NCI-H1436 (cell line): ENCODE data around the gene ADGRD1.
A peak's percentile ranks its signal among the peaks of the same experiment; 100 is the strongest.
"Not testable (repeated sequence)": the region's sequence is repeated elsewhere in the genome, so short reads cannot be mapped to it uniquely, and the experiment has no call there.

Source experiments
- DNase-seq: peaks from one replicate; lab custom pipeline; 2025; lab: John Stamatoyannopoulos, UW

The ADGRD1 gene

GRCh38 chr12:130937546-130937945 lies 16.2 kb upstream of the ADGRD1 start:
- DNase-seq = not testable (repeated sequence)

- no peak for DNase-seq
These were observed 15.5 kb upstream of the ADGRD1 start for GRCh38 chr12:130938186-130938585.

GRCh38 chr12:130944878-130945277 lies 8.8 kb upstream of the ADGRD1 start:
- DNase-seq = no peak

GRCh38 chr12:130945786-130946492 lies 7.8 kb upstream of the ADGRD1 start:
- no peak for DNase-seq

GRCh38 chr12:130947028-130947613 lies 6.6 kb upstream of the ADGRD1 start:
- no peak for DNase-seq

- DNase-seq = peak; percentile 18
These were observed 5.6 kb upstream of the ADGRD1 start for GRCh38 chr12:130948136-130948535.

- DNase-seq = no peak
These were observed 5.0 kb upstream of the ADGRD1 start for GRCh38 chr12:130948751-130949150.

- DNase-seq = no peak
These were observed 3.9 kb upstream of the ADGRD1 start for GRCh38 chr12:130949806-130950205.

- no peak for DNase-seq
These were observed 2.1 kb upstream of the ADGRD1 start for GRCh38 chr12:130951636-130952035.

- no peak for DNase-seq
These were observed 1.3 kb upstream of the ADGRD1 start for GRCh38 chr12:130952171-130952954.

GRCh38 chr12:130954544-130954831 lies 781 bp downstream of the ADGRD1 start:
- no peak for DNase-seq

- DNase-seq = no peak
These were observed 1.6 kb downstream of the ADGRD1 start for GRCh38 chr12:130955238-130955816.

- DNase-seq = no peak
These were observed 2.3 kb downstream of the ADGRD1 start for GRCh38 chr12:130956009-130956408.

GRCh38 chr12:130956456-130957303 lies 3.0 kb downstream of the ADGRD1 start:
- no peak for DNase-seq

- no peak for DNase-seq
These were observed 3.6 kb downstream of the ADGRD1 start for GRCh38 chr12:130957304-130957621.

GRCh38 chr12:130958557-130959140 lies 4.9 kb downstream of the ADGRD1 start:
- DNase-seq = no peak

- DNase-seq = no peak
These were observed 5.9 kb downstream of the ADGRD1 start for GRCh38 chr12:130959632-130960031.

- DNase-seq = no peak
These were observed 6.4 kb downstream of the ADGRD1 start for GRCh38 chr12:130960058-130960457.

- no peak for DNase-seq
These were observed 7.1 kb downstream of the ADGRD1 start for GRCh38 chr12:130960787-130961186.

- DNase-seq = no peak
These were observed 8.3 kb downstream of the ADGRD1 start for GRCh38 chr12:130961921-130962451.

GRCh38 chr12:130965214-130965613 lies 11.5 kb downstream of the ADGRD1 start:
- no peak for DNase-seq

GRCh38 chr12:130965668-130966067 lies 12.0 kb downstream of the ADGRD1 start:
- no peak for DNase-seq
